ELR (cell line): ENCODE measurements around the gene GARNL3.

Experiments used
- DNase-seq: peaks from one replicate; pipeline ENCODE4 v3.0.0-alpha.2; 2015; ENCODE audit warnings: low read depth

The GARNL3 gene

GRCh38 chr9:127388037-127388855 is 123.7 kb downstream of the GARNL3 start:
- peak; percentile 98 for DNase-seq

GRCh38 chr9:127388856-127389238 is 124.3 kb downstream of the GARNL3 start:
- no peak for DNase-seq

GRCh38 chr9:127389381-127390247 is 125.0 kb downstream of the GARNL3 start:
- no peak for DNase-seq

GRCh38 chr9:127390248-127390545 is 125.6 kb downstream of the GARNL3 start:
- no peak for DNase-seq

GRCh38 chr9:127390563-127390962 is 126.0 kb downstream of the GARNL3 start:
- peak; percentile 24 for DNase-seq

- DNase-seq, result no peak
Measured at GRCh38 chr9:127392166-127392565, 127.6 kb downstream of the GARNL3 start.

GRCh38 chr9:127392976-127393375 is 128.4 kb downstream of the GARNL3 start:
- no peak for DNase-seq

GRCh38 chr9:127393645-127394044 is 129.1 kb downstream of the GARNL3 start:
- DNase-seq, result no peak

GRCh38 chr9:127395497-127396252 is 131.1 kb downstream of the GARNL3 start:
- DNase-seq, result no peak

GRCh38 chr9:127396253-127396807 is 131.8 kb downstream of the GARNL3 start:
- no peak for DNase-seq

- peak; percentile 99 for DNase-seq
Measured at GRCh38 chr9:127396808-127397645, 132.5 kb downstream of the GARNL3 start, which contains the start of gene SLC2A8. Gene SLC2A8, plus strand, starts transcription at chr9:127397169. Its CDS starts 62 bp downstream, at chr9:127397231.

- DNase-seq, result peak; percentile 52
Measured at GRCh38 chr9:127397646-127398274, 133.2 kb downstream of the GARNL3 start.

GRCh38 chr9:127398275-127398647 is 133.7 kb downstream of the GARNL3 start:
- DNase-seq, result no peak

GRCh38 chr9:127398715-127399400 is 134.3 kb downstream of the GARNL3 start:
- DNase-seq, result no peak

GRCh38 chr9:127399736-127400269 is 135.2 kb downstream of the GARNL3 start:
- no peak for DNase-seq

GRCh38 chr9:127402401-127403090 is 138.0 kb downstream of the GARNL3 start:
- no peak for DNase-seq

- DNase-seq, result no peak
Measured at GRCh38 chr9:127403507-127404192, 139.1 kb downstream of the GARNL3 start.

- no peak for DNase-seq
Measured at GRCh38 chr9:127404631-127405030, 140.1 kb downstream of the GARNL3 start.
